Esophagus squamous epithelium (tissue), 5 donors: Measurements from ENCODE around the gene KIF3C. TPM values are rescaled to one million over a fixed set of nuclear protein-coding genes. Genes with fewer than 3 reads are reported as not detected.
"Not testable (repeated sequence)": the region's sequence is repeated elsewhere in the genome, so short reads cannot be mapped to it uniquely, and the experiment has no call there.

Experiments
- DNase-seq: peaks from one replicate; lab custom pipeline; 2025; lab: John Stamatoyannopoulos, UW
- H3K27ac ChIP-seq, 4 donors: fragments of 200-600 bp; sonication (generic); one replicate each; pipeline ENCODE4 v1.5.1; 2016 to 2019; ENCODE audit warnings: mild to moderate bottlenecking in 1 of 4
- H3K27me3 ChIP-seq, 4 donors: fragments of 200-600 bp; sonication (generic); 1 replicate in 3 of 4; 2 replicates in 1 of 4; pipeline versions ENCODE4 v1.5.1 to v1.6.0; 2017 to 2021; ENCODE audit warnings: antibody characterized with exemption in 1 of 4
- H3K36me3 ChIP-seq, 3 donors: fragments of 200-600 bp; sonication (generic); one replicate each; pipeline ENCODE4 v1.5.1; 2016 to 2019
- H3K4me1 ChIP-seq, 3 donors: fragments of 200-600 bp; sonication (generic); one replicate each; pipeline ENCODE4 v1.5.1; 2017 to 2019
- H3K4me3 ChIP-seq, 4 donors: fragments of 200-600 bp; sonication (generic); 1 replicate in 3 of 4; 2 replicates in 1 of 4; pipeline ENCODE4 v1.5.1; 2016 to 2019; ENCODE audit warnings: mild to moderate bottlenecking in 2 of 4, moderate library complexity in 1 of 4
- H3K9me3 ChIP-seq, 3 donors: fragments of 200-600 bp; sonication (generic); one replicate each; pipeline ENCODE4 v1.5.1; 2016 to 2019
- POLR2A ChIP-seq, 4 donors: fragments of 450-650 bp; IDR thresholded peaks; one replicate each; pipeline ENCODE4 v1.6.1; 2017; ENCODE audit warnings: antibody characterized with exemption in 4 of 4, mild to moderate bottlenecking in 4 of 4, moderate library complexity in 3 of 4
- WGBS, 2 donors: methylation state at CpG; one replicate each; pipeline ENCODE4 v1.1.5; 2018; 5-methylcytosine and 5-hydroxymethylcytosine counted together
- intact Hi-C: fragments of 100-400 bp; cut with DNase I; formaldehyde crosslinking; loops from one replicate; pipeline ENCODE4 v1.15.0; 2022
- total RNA-seq, 4 donors: library from RNA; depleted of rRNA; stranded (reverse); fragments of >200 nt; gene quantifications; one replicate each; pipeline ENCODE4 v1.1.0, GENCODE V29; 2016
- TF ChIP-seq, protein P1 (sequence below), 6 experiments: fragments of 450-650 bp in 4 of 6; fragments of 200-600 bp in 2 of 6; sonication (generic) in 2 of 6; IDR thresholded peaks; one replicate each; pipeline ENCODE4 v1.5.1; 2016 to 2019; ENCODE audit warnings: antibody characterized with exemption in 6 of 6, mild to moderate bottlenecking in 4 of 6, moderate library complexity in 4 of 6
- donor health status: DM: yes; HTN: yes; CAD: no.

The KIF3C gene
- total RNA-seq, 4 donors from 2014 or later: 1.3 to 3.4 (median 1.8) TPM

DNA sequence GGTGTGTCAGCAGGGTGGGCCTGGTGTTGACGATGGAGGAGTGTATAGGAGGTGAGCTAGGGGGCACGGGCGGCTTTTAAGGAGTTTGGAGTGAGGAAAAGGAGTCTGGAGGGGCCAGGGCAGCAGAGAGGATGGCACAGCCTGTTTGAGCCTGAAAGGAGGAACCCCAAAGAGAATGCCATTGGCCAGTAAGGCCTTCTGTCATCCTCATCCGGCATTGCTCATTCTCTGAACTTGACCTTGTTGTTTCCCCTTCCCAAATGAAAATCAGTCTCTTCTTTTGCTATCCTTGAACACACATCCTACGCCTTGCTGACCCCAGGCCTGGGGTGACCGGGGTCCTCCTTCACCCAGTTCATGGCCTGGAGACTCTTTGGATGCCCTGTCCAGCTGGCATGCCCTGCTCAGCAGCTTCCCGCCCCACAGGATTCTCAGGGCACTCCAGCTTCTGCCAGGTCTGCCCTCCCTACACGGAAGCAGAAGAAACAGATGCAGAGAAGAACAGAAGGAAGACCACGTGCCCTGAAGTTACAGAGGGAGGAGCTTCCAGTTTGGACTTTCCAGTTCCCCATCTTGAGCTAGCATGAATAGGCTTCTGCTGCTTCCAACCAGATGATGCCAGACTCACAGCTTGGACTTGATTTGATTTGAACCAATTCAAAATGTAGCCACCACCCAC, 20.5 kb upstream of the KIF3C start:
- Histone ChIP-seq H3K4me3 (no peak overlapping the region), H3K4me1 (peaks cover 37 to 100% (median 44%) of the 10 kb centered on the region in 3 donors), H3K27me3 (no peaks in the 10 kb centered on the region), H3K36me3 (no peaks in the 10 kb centered on the region), H3K9me3 (no peaks in the 10 kb centered on the region), H3K27ac (peak overlapping the region; percentile 84 to 95 (median 89))
- DNase-seq: no peak
- 40 to 78% methylated on average over 6 of the region's 9 CpGs for WGBS, 2 donors
- intact Hi-C loops: no loop called here
- TF ChIP-seq, protein P1, sequence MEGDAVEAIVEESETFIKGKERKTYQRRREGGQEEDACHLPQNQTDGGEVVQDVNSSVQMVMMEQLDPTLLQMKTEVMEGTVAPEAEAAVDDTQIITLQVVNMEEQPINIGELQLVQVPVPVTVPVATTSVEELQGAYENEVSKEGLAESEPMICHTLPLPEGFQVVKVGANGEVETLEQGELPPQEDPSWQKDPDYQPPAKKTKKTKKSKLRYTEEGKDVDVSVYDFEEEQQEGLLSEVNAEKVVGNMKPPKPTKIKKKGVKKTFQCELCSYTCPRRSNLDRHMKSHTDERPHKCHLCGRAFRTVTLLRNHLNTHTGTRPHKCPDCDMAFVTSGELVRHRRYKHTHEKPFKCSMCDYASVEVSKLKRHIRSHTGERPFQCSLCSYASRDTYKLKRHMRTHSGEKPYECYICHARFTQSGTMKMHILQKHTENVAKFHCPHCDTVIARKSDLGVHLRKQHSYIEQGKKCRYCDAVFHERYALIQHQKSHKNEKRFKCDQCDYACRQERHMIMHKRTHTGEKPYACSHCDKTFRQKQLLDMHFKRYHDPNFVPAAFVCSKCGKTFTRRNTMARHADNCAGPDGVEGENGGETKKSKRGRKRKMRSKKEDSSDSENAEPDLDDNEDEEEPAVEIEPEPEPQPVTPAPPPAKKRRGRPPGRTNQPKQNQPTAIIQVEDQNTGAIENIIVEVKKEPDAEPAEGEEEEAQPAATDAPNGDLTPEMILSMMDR (IDR thresholded peaks at IDR 0.05): peak in 1 of 6 experiments; percentile 8
- TF ChIP-seq POLR2A (IDR thresholded peaks at IDR 0.05): no peak

DNA sequence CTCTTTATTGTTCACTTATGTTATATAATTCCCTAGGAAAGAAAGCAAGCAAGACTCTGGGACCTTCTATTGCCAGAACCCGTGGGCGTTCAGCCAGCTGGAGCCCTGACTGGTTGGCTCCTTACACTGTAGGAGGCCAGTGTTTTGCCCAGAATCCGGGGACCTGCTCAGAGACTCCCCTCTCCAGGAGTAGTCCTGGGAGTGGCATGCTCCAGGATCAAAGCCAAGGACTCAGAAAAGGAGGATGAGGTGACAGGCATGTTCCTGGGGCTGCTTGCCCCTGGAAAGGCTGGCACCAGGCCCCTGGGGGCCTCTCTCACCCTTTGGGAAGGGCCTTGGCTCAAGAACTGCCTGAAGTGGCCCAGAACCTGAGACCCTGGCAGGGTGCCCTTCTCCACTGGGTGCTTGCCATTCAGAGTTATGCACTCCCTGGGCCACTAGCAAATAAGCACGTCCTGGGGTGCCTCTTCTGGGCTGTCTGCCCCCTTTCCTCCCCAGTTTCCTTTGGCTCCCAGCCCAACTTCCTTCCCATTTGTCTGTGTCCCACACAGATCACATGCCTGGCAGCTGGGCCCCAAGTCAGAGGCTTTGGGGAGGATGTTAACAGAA, 19.6 kb upstream of the KIF3C start:
- intact Hi-C loops: no loop called here
- H3K9me3 ChIP-seq: no peaks in the 10 kb centered on the region
- H3K4me3 ChIP-seq: no peak overlapping the region
- no peaks in the 10 kb centered on the region for H3K36me3 ChIP-seq
- DNase-seq: no peak
- H3K27me3 ChIP-seq: no peaks in the 10 kb centered on the region
- H3K4me1 ChIP-seq: peaks cover 37 to 96% (median 40%) of the 10 kb centered on the region in 3 donors
- peak overlapping the region; percentile 84 to 95 (median 89) for H3K27ac ChIP-seq
- 9 to 13% methylated on average over 3 to 4 of the region's 4 CpGs for WGBS, 2 donors
- TF ChIP-seq, protein P1 (IDR thresholded peaks at IDR 0.05): peak in 1 of 6 experiments; percentile 4
- no peak for TF ChIP-seq POLR2A (IDR thresholded peaks at IDR 0.05)

DNA sequence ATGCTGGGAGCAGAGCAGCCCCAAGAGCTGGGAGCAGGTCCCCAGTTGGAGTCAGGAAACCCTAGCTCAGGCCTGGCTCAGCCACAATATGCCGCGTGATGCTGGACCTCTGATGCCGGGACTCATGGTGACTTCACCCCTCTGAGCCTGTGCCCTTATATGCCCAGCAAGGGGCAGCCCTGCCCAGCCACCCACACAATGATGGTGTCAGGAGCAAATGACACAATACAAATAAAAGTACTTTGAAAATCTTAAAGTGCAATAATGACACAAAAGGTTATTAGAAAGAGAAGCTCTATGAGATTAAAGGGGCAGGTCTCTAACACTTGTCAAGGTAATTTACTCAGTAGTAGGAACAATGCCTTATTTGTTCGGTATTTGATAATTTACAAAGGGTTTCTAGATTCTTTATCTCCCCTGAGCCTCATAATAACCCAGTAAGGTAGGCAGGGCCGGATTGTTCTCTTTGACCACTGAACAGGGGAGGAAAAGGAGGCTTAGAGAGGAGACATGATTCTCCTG, 18.3 kb upstream of the KIF3C start:
- no peak for DNase-seq
- H3K4me1 ChIP-seq: peaks cover 37 to 84% (median 40%) of the 10 kb centered on the region in 3 donors
- no peak overlapping the region for H3K4me3 ChIP-seq
- intact Hi-C loops: no loop called here
- H3K27ac ChIP-seq: peak overlapping the region; percentile 84 to 95 (median 89)
- no peaks in the 10 kb centered on the region for H3K27me3 ChIP-seq
- no peak for TF ChIP-seq POLR2A (IDR thresholded peaks at IDR 0.05)
- TF ChIP-seq, protein P1 (IDR thresholded peaks at IDR 0.05): no peak
- 32 to 51% methylated on average over 2 of the region's 5 CpGs for WGBS, 2 donors
- H3K9me3 ChIP-seq: no peaks in the 10 kb centered on the region
- H3K36me3 ChIP-seq: no peaks in the 10 kb centered on the region

DNA sequence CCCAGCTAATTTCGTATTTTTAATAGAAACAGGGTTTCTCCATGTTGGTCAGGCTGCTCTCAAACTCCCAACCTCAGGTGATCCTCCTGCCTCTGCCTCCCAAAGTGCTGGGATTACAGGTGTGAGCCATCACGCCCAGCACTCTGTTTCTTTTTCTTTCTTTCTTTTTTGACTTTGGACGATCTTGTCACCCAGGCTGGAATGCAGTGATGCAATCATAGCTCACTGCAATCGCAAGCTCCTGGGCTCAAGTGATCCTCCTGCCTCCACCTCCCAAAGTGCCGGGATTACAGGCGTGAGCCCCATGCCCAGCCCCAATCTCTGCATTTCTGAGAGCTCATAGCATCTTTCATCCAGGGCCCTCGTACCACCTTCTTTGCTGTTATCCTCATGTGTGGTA, 17.1 kb upstream of the KIF3C start:
- WGBS, 2 donors: 50 to 63% methylated on average over 6 to 7 of the region's 7 CpGs
- intact Hi-C loops, DNase-seq, H3K27me3 ChIP-seq, H3K36me3 ChIP-seq, H3K4me3 ChIP-seq, H3K9me3 ChIP-seq: not testable (repeated sequence)
- Histone ChIP-seq H3K27ac (peak overlapping the region; percentile 84 to 95 (median 89)), H3K4me1 (peaks cover 33 to 71% (median 36%) of the 10 kb centered on the region in 3 donors)

DNA sequence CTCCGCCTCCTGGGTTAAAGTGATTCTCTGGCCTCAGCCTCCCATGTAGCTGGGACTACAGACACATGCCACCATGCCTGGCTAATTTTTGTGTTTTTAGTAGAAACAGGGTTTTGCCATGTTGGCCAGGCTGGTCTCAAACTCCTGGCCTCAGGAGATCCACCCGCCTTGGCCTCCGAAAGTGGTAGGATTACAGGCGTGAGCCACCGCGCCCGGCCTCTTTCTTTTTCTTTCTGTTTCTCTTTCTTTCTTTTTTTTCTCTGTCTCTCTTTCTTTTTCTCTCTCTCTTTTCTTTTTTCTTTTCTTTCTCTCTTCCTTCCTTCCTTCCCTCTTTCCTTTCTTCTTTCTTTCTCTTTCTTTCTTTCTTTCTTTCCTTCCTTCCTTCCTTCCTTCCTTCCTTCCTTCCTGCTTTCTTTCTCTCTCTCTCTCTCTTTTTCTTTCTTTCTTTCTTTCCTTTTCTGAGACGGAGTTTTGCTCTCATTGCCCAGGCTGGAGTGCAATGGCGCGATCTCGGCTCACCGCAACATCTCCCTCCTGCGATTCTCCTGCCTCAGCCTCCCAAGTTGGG, 16.6 kb upstream of the KIF3C start:
- H3K4me3 ChIP-seq, H3K9me3 ChIP-seq, DNase-seq, H3K27me3 ChIP-seq, H3K36me3 ChIP-seq, intact Hi-C loops: not testable (repeated sequence)
- peak overlapping the region in 3 of 4 donors; percentile 84 to 95 (median 93) for H3K27ac ChIP-seq
- 82 to 89% methylated on average over 8 to 12 of the region's 13 CpGs for WGBS, 2 donors
- peaks cover 32 to 66% (median 36%) of the 10 kb centered on the region in 3 donors for H3K4me1 ChIP-seq

DNA sequence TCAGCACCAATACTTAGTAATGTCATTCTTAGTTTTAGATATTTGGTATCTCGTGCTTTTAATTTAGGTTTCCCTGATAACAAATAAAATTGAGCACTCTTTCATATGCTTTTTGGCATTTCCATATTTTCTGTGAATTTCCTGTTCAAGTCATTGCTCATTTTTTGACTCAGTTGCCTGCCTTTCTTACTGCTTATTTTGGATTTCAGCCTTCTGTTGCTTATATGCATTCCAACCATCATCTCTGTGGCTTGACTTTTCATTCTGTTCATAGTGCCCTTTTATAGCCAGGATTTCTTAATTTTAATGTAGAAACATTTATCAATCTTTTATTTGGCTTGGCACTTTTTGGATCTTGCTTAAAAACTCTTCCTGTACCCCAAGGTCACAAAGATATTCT, 14.5 kb upstream of the KIF3C start:
- no peak for DNase-seq
- Histone ChIP-seq H3K27ac (peak overlapping the region in 1 of 4 donors; percentile 3), H3K4me3 (no peak overlapping the region), H3K4me1 (peaks cover 14 to 55% (median 24%) of the 10 kb centered on the region in 3 donors), H3K27me3 (no peaks in the 10 kb centered on the region), H3K9me3 (no peaks in the 10 kb centered on the region), H3K36me3 (no peaks in the 10 kb centered on the region)
- intact Hi-C loops: no loop called here
- TF ChIP-seq POLR2A (IDR thresholded peaks at IDR 0.05): no peak
- TF ChIP-seq, protein P1 (IDR thresholded peaks at IDR 0.05): no peak
- WGBS, 2 donors: 83 to 86% methylated on average over 1 of the region's 1 CpG
